K562 (cell line): ENCODE measurements around the gene SND1.

Source experiments
- ADNP ChIP-seq: fragments of 200-800 bp; sonication (Bioruptor generic); IDR thresholded peaks from 2 replicates; pipeline ENCODE4 v1.6.1; 2016; ENCODE audit warnings: missing genetic modification characterization, missing compliant biosample characterization
- BRD9 ChIP-seq: fragments of 450-650 bp; IDR thresholded peaks from 2 replicates; pipeline ENCODE4 v1.6.1; 2018; ENCODE audit warnings: low read depth; ENCODE audit not compliant: partially characterized antibody
- ELF4 ChIP-seq: fragments of 450-650 bp; formaldehyde crosslinking; IDR thresholded peaks from 2 replicates; pipeline ENCODE4 v1.4.0; 2022; ENCODE audit warnings: missing genetic modification characterization
- HDAC6 ChIP-seq: IDR thresholded peaks from 2 replicates; pipeline ENCODE4 v1.6.1; 2012; ENCODE audit warnings: low read depth, mild to moderate bottlenecking, control low read depth, inconsistent platforms, low read length, moderate library complexity
- SNRNP70 ChIP-seq: fragments of 200-400 bp; formaldehyde crosslinking; optimal IDR thresholded peaks from 2 replicates; pipeline ENCODE3; 2017; ENCODE audit warnings: low read depth, low read length
- STAT5A ChIP-seq: IDR thresholded peaks from 2 replicates; pipeline ENCODE4 v1.6.1; 2012; ENCODE audit warnings: low read length, inconsistent platforms, borderline replicate concordance
- ZNF740 ChIP-seq, 3 experiments: fragments of 200-800 bp in 1 of 3; sonication (Bioruptor generic) in 1 of 3; sonication (generic) in 1 of 3; formaldehyde crosslinking in 1 of 3; IDR thresholded peaks; 2 replicates each; pipeline versions ENCODE4 v1.6.1 to v1.8.0; 2016 to 2022; ENCODE audit warnings: mild to moderate bottlenecking in 2 of 3, missing compliant biosample characterization in 2 of 3, missing genetic modification characterization in 2 of 3, missing genetic modification reagents in 1 of 3
- TF ChIP-seq, protein P1 (sequence below), 3 experiments: IDR thresholded peaks in 2 of 3; conservative IDR thresholded peaks in 1 of 3; 2 replicates each; pipeline ENCODE4 v1.5.1; 2011 to 2012; ENCODE audit warnings: low read length in 3 of 3, mild to moderate bottlenecking in 3 of 3, control low read depth in 2 of 3, improper control_type of control experiment in 1 of 3, inconsistent platforms in 1 of 3, low read depth in 1 of 3, mixed read lengths in 1 of 3, moderate library complexity in 1 of 3; ENCODE audit not compliant: insufficient read depth in 2 of 3

- TF ChIP-seq HDAC6, result no peak
- no peak for TF ChIP-seq ADNP (tag)
- TF ChIP-seq STAT5A, result no peak
- TF ChIP-seq, protein P1, sequence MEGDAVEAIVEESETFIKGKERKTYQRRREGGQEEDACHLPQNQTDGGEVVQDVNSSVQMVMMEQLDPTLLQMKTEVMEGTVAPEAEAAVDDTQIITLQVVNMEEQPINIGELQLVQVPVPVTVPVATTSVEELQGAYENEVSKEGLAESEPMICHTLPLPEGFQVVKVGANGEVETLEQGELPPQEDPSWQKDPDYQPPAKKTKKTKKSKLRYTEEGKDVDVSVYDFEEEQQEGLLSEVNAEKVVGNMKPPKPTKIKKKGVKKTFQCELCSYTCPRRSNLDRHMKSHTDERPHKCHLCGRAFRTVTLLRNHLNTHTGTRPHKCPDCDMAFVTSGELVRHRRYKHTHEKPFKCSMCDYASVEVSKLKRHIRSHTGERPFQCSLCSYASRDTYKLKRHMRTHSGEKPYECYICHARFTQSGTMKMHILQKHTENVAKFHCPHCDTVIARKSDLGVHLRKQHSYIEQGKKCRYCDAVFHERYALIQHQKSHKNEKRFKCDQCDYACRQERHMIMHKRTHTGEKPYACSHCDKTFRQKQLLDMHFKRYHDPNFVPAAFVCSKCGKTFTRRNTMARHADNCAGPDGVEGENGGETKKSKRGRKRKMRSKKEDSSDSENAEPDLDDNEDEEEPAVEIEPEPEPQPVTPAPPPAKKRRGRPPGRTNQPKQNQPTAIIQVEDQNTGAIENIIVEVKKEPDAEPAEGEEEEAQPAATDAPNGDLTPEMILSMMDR (IDR thresholded peaks at IDR 0.05 in 2 of 3, conservative IDR thresholded peaks at IDR 0.05 in 1 of 3; ENCODE audit: insufficient read depth in 2 of 3, low read depth in 1 of 3, low read length in 3 of 3), result no peak
- no peak for TF ChIP-seq BRD9
- TF ChIP-seq ELF4 (CRISPR knock-in tag), result no peak
- TF ChIP-seq ZNF740 (CRISPR knock-in tag; IDR thresholded peaks at IDR 0.05), result no peak
- TF ChIP-seq ZNF740 (tag; IDR thresholded peaks at IDR 0.05), result no peak
- TF ChIP-seq SNRNP70, result no peak
Observed at GRCh38 chr7:128094686-128095085, 442.7 kb downstream of the SND1 start.
